SK-N-SH (cell line): ENCODE measurements around the gene SPOP. TPM values are rescaled to one million over a fixed set of nuclear protein-coding genes. Genes with fewer than 3 reads are reported as not detected.
A peak's percentile ranks its signal among the peaks of the same experiment; 100 is the strongest.

Source experiments
- CTCF ChIA-PET: fragments of 300-600, 350-600 bp; formaldehyde crosslinking; extraction: SDS; loops from one replicate; lab custom pipeline; 2021; lab: Yijun Ruan, JAX
- POLR2A ChIA-PET: fragments of 350-600 bp; sonication (Branson Sonifier 250); formaldehyde crosslinking; extraction: SDS; loops from one replicate; lab custom pipeline; 2020; ENCODE audit warnings: antibody characterized with exemption, inconsistent platforms; lab: Yijun Ruan, JAX
- DNase-seq: peaks from one replicate; pipeline ENCODE4 v3.0.0; 2012
- H2AFZ ChIP-seq: fragments of 200-600 bp; sonication (generic); 2 replicates; pipeline ENCODE4 v1.8.1; 2016; ENCODE audit warnings: antibody characterized with exemption, mild to moderate bottlenecking, low read depth
- H3F3A ChIP-seq: fragments of 200-600 bp; sonication (generic); replicated peaks from 2 replicates; pipeline ENCODE3; 2016; ENCODE audit warnings: antibody characterized with exemption, mild to moderate bottlenecking; ENCODE audit not compliant: insufficient read depth
- H3K27ac ChIP-seq, 2 experiments: fragments of 200-500 bp in 1 of 2; fragments of 200-600 bp in 1 of 2; sonication (Bioruptor generic) in 1 of 2; sonication (generic), shearing (Covaris generic) in 1 of 2; 2 replicates each; pipeline versions ENCODE4 v1.5.1 to v1.6.1; 2014 to 2016; ENCODE audit warnings: low read depth in 2 of 2, inconsistent platforms in 1 of 2, low read length in 1 of 2, mild to moderate bottlenecking in 1 of 2, mixed read lengths in 1 of 2
- H3K27me3 ChIP-seq: fragments of 200-600 bp; sonication (generic), shearing (Covaris generic); 2 replicates; pipeline ENCODE4 v1.6.1; 2016; ENCODE audit warnings: mixed run types; ENCODE audit not compliant: insufficient read depth
- H3K36me3 ChIP-seq, 2 experiments: fragments of 200-500 bp in 1 of 2; fragments of 200-600 bp in 1 of 2; sonication (Bioruptor generic) in 1 of 2; sonication (generic) in 1 of 2; replicated peaks in 1 of 2; 2 replicates each; pipeline versions ENCODE3 to v1.5.1; 2014 to 2016; ENCODE audit warnings: low read length in 1 of 2, mild to moderate bottlenecking in 1 of 2; ENCODE audit not compliant: insufficient read depth in 2 of 2, control insufficient read depth in 1 of 2
- H3K4me1 ChIP-seq, 2 experiments: fragments of 200-500 bp in 1 of 2; fragments of 200-600 bp in 1 of 2; sonication (Bioruptor generic) in 1 of 2; sonication (generic), shearing (Covaris generic) in 1 of 2; 2 replicates each; pipeline versions ENCODE4 v1.5.1 to v1.6.1; 2014 to 2016; ENCODE audit warnings: low read depth in 1 of 2, low read length in 1 of 2, mixed run types in 1 of 2; ENCODE audit not compliant: insufficient read depth in 2 of 2, control insufficient read depth in 1 of 2
- H3K4me2 ChIP-seq: fragments of 200-600 bp; sonication (generic), shearing (Covaris generic); 2 replicates; pipeline ENCODE4 v1.6.1; 2017; ENCODE audit warnings: mixed run types
- H3K4me3 ChIP-seq, 2 experiments: fragments of 200-500 bp in 1 of 2; fragments of 200-600 bp in 1 of 2; sonication (Bioruptor generic) in 1 of 2; sonication (generic), shearing (Covaris generic) in 1 of 2; 2 replicates each; pipeline versions ENCODE4 v1.5.1 to v1.8.1; 2014 to 2016; ENCODE audit warnings: low read depth in 2 of 2, inconsistent platforms in 1 of 2, low read length in 1 of 2, mild to moderate bottlenecking in 1 of 2, mixed read lengths in 1 of 2, moderate library complexity in 1 of 2
- H3K79me2 ChIP-seq: fragments of 200-600 bp; sonication (generic); 2 replicates; pipeline ENCODE4 v1.8.1; 2017; ENCODE audit warnings: mild to moderate bottlenecking; ENCODE audit not compliant: insufficient read depth
- H3K9ac ChIP-seq: fragments of 200-600 bp; sonication (generic); 2 replicates; pipeline ENCODE4 v1.6.1; 2017; ENCODE audit warnings: mixed run types
- H3K9me2 ChIP-seq: fragments of 200-600 bp; sonication (generic); 2 replicates; pipeline ENCODE4 v1.6.1; 2017; ENCODE audit warnings: mixed run types
- H3K9me3 ChIP-seq: fragments of 200-600 bp; sonication (generic); 2 replicates; pipeline ENCODE4 v1.6.1; 2017; ENCODE audit warnings: mixed run types, mild to moderate bottlenecking, moderate library complexity
- H4K20me1 ChIP-seq: fragments of 200-600 bp; sonication (generic); 2 replicates; pipeline ENCODE4 v1.6.1; 2017; ENCODE audit warnings: mild to moderate bottlenecking, mixed run types; ENCODE audit not compliant: insufficient read depth
- EP300 ChIP-seq, 2 experiments: IDR thresholded peaks; 2 replicates each; pipeline versions ENCODE4 v1.4.0 to v1.6.1; 2012; ENCODE audit warnings: borderline replicate concordance in 1 of 2, low read depth in 1 of 2, low read length in 1 of 2
- EZH2phosphoT487 ChIP-seq: fragments of 200-600 bp; sonication (generic); IDR thresholded peaks from 2 replicates; pipeline ENCODE4 v1.6.1; 2017; ENCODE audit warnings: low read depth, mixed run types, mild to moderate bottlenecking, antibody characterized with exemption, moderate library complexity, borderline replicate concordance
- MAX ChIP-seq: IDR thresholded peaks from 2 replicates; pipeline ENCODE4 v1.4.0; 2012; ENCODE audit warnings: low read depth
- NFIC ChIP-seq: IDR thresholded peaks from 2 replicates; pipeline ENCODE4 v1.4.0; 2012; ENCODE audit warnings: borderline replicate concordance
- POLR2AphosphoS5 ChIP-seq: IDR thresholded peaks from 2 replicates; pipeline ENCODE4 v1.6.1; 2012; ENCODE audit warnings: low read depth, low read length
- SIN3A ChIP-seq: IDR thresholded peaks from 2 replicates; pipeline ENCODE4 v1.6.1; 2012; ENCODE audit warnings: low read depth, mild to moderate bottlenecking, low read length, moderate library complexity, borderline replicate concordance
- TAF1 ChIP-seq: IDR thresholded peaks from 2 replicates; pipeline ENCODE4 v1.6.1; 2012; ENCODE audit warnings: low read depth, mild to moderate bottlenecking, low read length, moderate library complexity, borderline replicate concordance
- TEAD4 ChIP-seq: IDR thresholded peaks from 2 replicates; pipeline ENCODE4 v1.4.0; 2012; ENCODE audit warnings: mild to moderate bottlenecking, borderline replicate concordance; ENCODE audit not compliant: insufficient read depth
- USF2 ChIP-seq: fragments of 150-350 bp; IDR thresholded peaks from 2 replicates; pipeline ENCODE4 v1.6.1; 2017; ENCODE audit warnings: antibody characterized with exemption, low read length, low read depth, borderline replicate concordance
- YY1 ChIP-seq: IDR thresholded peaks from 2 replicates; pipeline ENCODE4 v1.4.0; 2012; ENCODE audit warnings: low read depth, mild to moderate bottlenecking
- ZBTB33 ChIP-seq: IDR thresholded peaks from 2 replicates; pipeline ENCODE4 v1.4.0; 2012; ENCODE audit warnings: low read depth, borderline replicate concordance
- WGBS: methylation state at CpG from one replicate; pipeline ENCODE4 v1.1.6; 2017; ENCODE audit warnings: low lambda C conversion rate; 5-methylcytosine and 5-hydroxymethylcytosine counted together
- polyA plus RNA-seq, 3 experiments: library from polyadenylated mRNA; depleted of rRNA; stranded (reverse); fragments of >200 nt; gene quantifications; 2 replicates each; pipeline ENCODE4 v1.2.3, GENCODE V29; 2012
- TF ChIP-seq, protein P1 (sequence below): fragments of 200-600 bp; sonication (generic); IDR thresholded peaks from 2 replicates; pipeline ENCODE4 v1.6.1; 2017; ENCODE audit warnings: antibody characterized with exemption, mild to moderate bottlenecking, moderate library complexity
- TF ChIP-seq, protein P2 (sequence below): IDR thresholded peaks from 2 replicates; pipeline ENCODE4; 2012
- TF ChIP-seq, protein P3 (sequence below): IDR thresholded peaks from 2 replicates; pipeline ENCODE4 v1.4.0; 2012; ENCODE audit warnings: low read depth, borderline replicate concordance

The SPOP gene
- polyA plus RNA-seq, 1 of the 3 experiments (the other 2 are of a cell fraction): 54.0 TPM

GRCh38 chr17:49603720-49604119 lies 74.2 kb downstream of the SPOP start:
- POLR2A ChIA-PET: no interaction called here
- WGBS: 93% methylated on average over 2 of the region's 2 CpGs
- H3K79me2 ChIP-seq: no peaks in the 10 kb centered on the region
- no peak overlapping the region for H3K4me3 ChIP-seq
- H3K4me1 ChIP-seq: no peaks in the 10 kb centered on the region
- no peak overlapping the region for H3K9ac ChIP-seq
- H4K20me1 ChIP-seq: no peaks in the 10 kb centered on the region
- CTCF ChIA-PET: interaction anchor here (0.7 to 2.9 kb wide), 9 partner anchors 10 to 92 kb away, joined by 3 to 10 read pairs (median 3); partner anchors contain the start of gene NXPH3
- no peak overlapping the region for H3K4me2 ChIP-seq
- H2AFZ ChIP-seq: no peak overlapping the region
- TF ChIP-seq, protein P1, sequence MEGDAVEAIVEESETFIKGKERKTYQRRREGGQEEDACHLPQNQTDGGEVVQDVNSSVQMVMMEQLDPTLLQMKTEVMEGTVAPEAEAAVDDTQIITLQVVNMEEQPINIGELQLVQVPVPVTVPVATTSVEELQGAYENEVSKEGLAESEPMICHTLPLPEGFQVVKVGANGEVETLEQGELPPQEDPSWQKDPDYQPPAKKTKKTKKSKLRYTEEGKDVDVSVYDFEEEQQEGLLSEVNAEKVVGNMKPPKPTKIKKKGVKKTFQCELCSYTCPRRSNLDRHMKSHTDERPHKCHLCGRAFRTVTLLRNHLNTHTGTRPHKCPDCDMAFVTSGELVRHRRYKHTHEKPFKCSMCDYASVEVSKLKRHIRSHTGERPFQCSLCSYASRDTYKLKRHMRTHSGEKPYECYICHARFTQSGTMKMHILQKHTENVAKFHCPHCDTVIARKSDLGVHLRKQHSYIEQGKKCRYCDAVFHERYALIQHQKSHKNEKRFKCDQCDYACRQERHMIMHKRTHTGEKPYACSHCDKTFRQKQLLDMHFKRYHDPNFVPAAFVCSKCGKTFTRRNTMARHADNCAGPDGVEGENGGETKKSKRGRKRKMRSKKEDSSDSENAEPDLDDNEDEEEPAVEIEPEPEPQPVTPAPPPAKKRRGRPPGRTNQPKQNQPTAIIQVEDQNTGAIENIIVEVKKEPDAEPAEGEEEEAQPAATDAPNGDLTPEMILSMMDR: peak; percentile 32; the same call in 1 of the 2 replicates
- no peak for TF ChIP-seq SIN3A
- no peak overlapping the region for H3K27ac ChIP-seq
- H3K9me2 ChIP-seq: no peaks in the 10 kb centered on the region
- H3F3A ChIP-seq: peaks cover 5% of the 10 kb centered on the region
- H3K9me3 ChIP-seq: no peaks in the 10 kb centered on the region
- H3K27me3 ChIP-seq: no peaks in the 10 kb centered on the region
- peaks cover 76 to 83% of the 10 kb centered on the region in 2 experiments for H3K36me3 ChIP-seq
- no peak for DNase-seq

DNA sequence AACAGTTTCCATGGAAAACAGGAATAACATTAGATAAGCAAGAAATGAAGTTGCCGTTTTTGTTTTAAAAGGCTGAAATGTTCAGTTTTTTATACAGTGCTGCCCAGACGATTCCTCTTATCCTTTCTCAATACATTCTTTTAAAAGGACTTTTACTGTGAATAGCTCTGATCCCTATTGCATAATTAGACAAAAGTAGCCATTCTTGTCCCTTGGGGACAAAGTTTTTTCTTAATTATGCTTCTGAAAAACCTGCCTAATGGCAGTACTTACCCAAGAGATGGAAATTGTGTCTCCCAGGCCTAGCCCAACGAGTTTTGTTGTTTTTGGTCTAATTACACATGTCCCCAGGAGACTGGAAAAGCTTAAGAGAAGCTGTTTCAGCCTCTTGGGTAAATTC lies 74.7 kb downstream of the SPOP start:
- ChIA-PET CTCF (interaction anchor here (0.7 to 2.9 kb wide), 8 partner anchors 10 to 74 kb away, joined by 3 to 16 read pairs (median 5); partner anchors contain the start of gene NXPH3), POLR2A (no interaction called here)
- no peak for TF ChIP-seq MAX
- no peak for TF ChIP-seq POLR2AphosphoS5
- no peak for TF ChIP-seq EP300 (IDR thresholded peaks at IDR 0.05; ENCODE audit: borderline replicate concordance in 1 of 2, low read depth in 1 of 2, low read length in 1 of 2)
- TF ChIP-seq ZBTB33: no peak
- no peak for TF ChIP-seq NFIC
- no peak for TF ChIP-seq TAF1
- TF ChIP-seq, protein P2, sequence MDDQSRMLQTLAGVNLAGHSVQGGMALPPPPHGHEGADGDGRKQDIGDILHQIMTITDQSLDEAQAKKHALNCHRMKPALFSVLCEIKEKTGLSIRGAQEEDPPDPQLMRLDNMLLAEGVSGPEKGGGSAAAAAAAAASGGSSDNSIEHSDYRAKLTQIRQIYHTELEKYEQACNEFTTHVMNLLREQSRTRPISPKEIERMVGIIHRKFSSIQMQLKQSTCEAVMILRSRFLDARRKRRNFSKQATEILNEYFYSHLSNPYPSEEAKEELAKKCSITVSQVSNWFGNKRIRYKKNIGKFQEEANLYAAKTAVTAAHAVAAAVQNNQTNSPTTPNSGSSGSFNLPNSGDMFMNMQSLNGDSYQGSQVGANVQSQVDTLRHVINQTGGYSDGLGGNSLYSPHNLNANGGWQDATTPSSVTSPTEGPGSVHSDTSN: no peak
- TF ChIP-seq USF2: no peak
- TF ChIP-seq, protein P1: no peak
- TF ChIP-seq EZH2phosphoT487: no peak
- no peak for TF ChIP-seq YY1
- no peak for TF ChIP-seq TEAD4
- TF ChIP-seq, protein P3, sequence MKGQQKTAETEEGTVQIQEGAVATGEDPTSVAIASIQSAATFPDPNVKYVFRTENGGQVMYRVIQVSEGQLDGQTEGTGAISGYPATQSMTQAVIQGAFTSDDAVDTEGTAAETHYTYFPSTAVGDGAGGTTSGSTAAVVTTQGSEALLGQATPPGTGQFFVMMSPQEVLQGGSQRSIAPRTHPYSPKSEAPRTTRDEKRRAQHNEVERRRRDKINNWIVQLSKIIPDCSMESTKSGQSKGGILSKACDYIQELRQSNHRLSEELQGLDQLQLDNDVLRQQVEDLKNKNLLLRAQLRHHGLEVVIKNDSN: no peak

More for the DNA sequence above, 74.7 kb downstream of the SPOP start:
- Histone ChIP-seq H3K79me2 (no peaks in the 10 kb centered on the region), H3K27me3 (no peaks in the 10 kb centered on the region), H3K27ac (no peak overlapping the region), H3K9me3 (no peaks in the 10 kb centered on the region), H3K9ac (no peak overlapping the region), H4K20me1 (no peaks in the 10 kb centered on the region), H3F3A (peaks cover 5% of the 10 kb centered on the region), H3K36me3 (peaks cover 76 to 83% of the 10 kb centered on the region in 2 experiments), H3K4me1 (no peaks in the 10 kb centered on the region), H3K4me3 (no peak overlapping the region), H2AFZ (no peak overlapping the region), H3K4me2 (no peak overlapping the region), H3K9me2 (no peaks in the 10 kb centered on the region)
- DNase-seq: no peak
- 78% methylated on average over 3 of the region's 3 CpGs for WGBS
